Astrocyte (in vitro differentiated cells and primary cell): ENCODE measurements around the gene PTPRM. TPM values are rescaled to one million over a fixed set of nuclear protein-coding genes. Genes with fewer than 3 reads are reported as not detected.

Experiments used
- DNase-seq: peaks from one replicate; pipeline ENCODE4 v3.0.0-alpha.2; 2010; ENCODE audit warnings: low read depth
- FAIRE-seq: peaks from 2 replicates; lab custom pipeline; 2011; peaks lifted over from hg19 to GRCh38; lab: Jason Lieb, UNC
- H2AFZ ChIP-seq: 2 replicates; pipeline ENCODE4 v1.6.0; 2012; ENCODE audit warnings: low read depth, low read length, inconsistent platforms
- H3K27ac ChIP-seq: 2 replicates; pipeline ENCODE4 v1.5.1; 2011; ENCODE audit warnings: low read depth, low read length, inconsistent platforms
- H3K27me3 ChIP-seq: 2 replicates; pipeline ENCODE4 v1.6.0; 2011; ENCODE audit warnings: low read length, inconsistent platforms; ENCODE audit not compliant: insufficient read depth
- H3K36me3 ChIP-seq: 2 replicates; pipeline ENCODE4 v1.5.1; 2011; ENCODE audit warnings: low read length, inconsistent platforms; ENCODE audit not compliant: insufficient read depth
- H3K4me1 ChIP-seq: 2 replicates; pipeline ENCODE4 v1.5.1; 2011; ENCODE audit warnings: low read length, inconsistent platforms; ENCODE audit not compliant: insufficient read depth
- H3K4me2 ChIP-seq: 2 replicates; pipeline ENCODE4 v1.6.0; 2012; ENCODE audit warnings: low read length, inconsistent platforms
- H3K4me3 ChIP-seq: 2 replicates; pipeline ENCODE4 v1.5.1; 2011; ENCODE audit warnings: low read depth, mild to moderate bottlenecking, low read length, inconsistent platforms; ENCODE audit not compliant: insufficient read depth
- H3K79me2 ChIP-seq: 2 replicates; pipeline ENCODE4 v1.6.0; 2012; ENCODE audit warnings: mild to moderate bottlenecking, low read length, inconsistent platforms; ENCODE audit not compliant: insufficient read depth
- H3K9ac ChIP-seq: 2 replicates; pipeline ENCODE4 v1.6.0; 2012; ENCODE audit warnings: mild to moderate bottlenecking, low read length, inconsistent platforms
- H3K9me3 ChIP-seq: 2 replicates; pipeline ENCODE4 v1.5.1; 2012; ENCODE audit warnings: low read depth, mild to moderate bottlenecking, low read length, inconsistent platforms; ENCODE audit not compliant: insufficient read depth
- H4K20me1 ChIP-seq: 2 replicates; pipeline ENCODE4 v1.6.0; 2012; ENCODE audit warnings: low read length, inconsistent platforms; ENCODE audit not compliant: insufficient read depth
- H3K27ac Mint-ChIP-seq: one replicate; pipeline ENCODE4 v1.8.0; 2021; ENCODE audit warnings: mild to moderate bottlenecking, mixed read lengths; ENCODE audit not compliant: unreplicated experiment
- H3K27me3 Mint-ChIP-seq: one replicate; pipeline ENCODE4 v1.8.0; 2021; ENCODE audit warnings: low read depth, mixed read lengths; ENCODE audit not compliant: unreplicated experiment
- H3K36me3 Mint-ChIP-seq: one replicate; pipeline ENCODE4 v1.8.0; 2021; ENCODE audit warnings: low read depth, mixed read lengths; ENCODE audit not compliant: unreplicated experiment
- H3K4me1 Mint-ChIP-seq: one replicate; pipeline ENCODE4 v1.8.0; 2021; ENCODE audit warnings: low read depth, mixed read lengths; ENCODE audit not compliant: unreplicated experiment
- H3K4me3 Mint-ChIP-seq: one replicate; pipeline ENCODE4 v1.8.0; 2021; ENCODE audit warnings: mild to moderate bottlenecking, moderate library complexity, mixed read lengths; ENCODE audit not compliant: unreplicated experiment
- H3K9me3 Mint-ChIP-seq: one replicate; pipeline ENCODE4 v1.8.0; 2021; ENCODE audit warnings: mild to moderate bottlenecking, mixed read lengths; ENCODE audit not compliant: unreplicated experiment
- CTCF ChIP-seq: IDR thresholded peaks from 2 replicates; pipeline ENCODE4 v1.5.1; 2011; ENCODE audit warnings: low read depth, mild to moderate bottlenecking, inconsistent platforms, low read length, moderate library complexity; ENCODE audit not compliant: insufficient read depth
- EZH2 ChIP-seq: IDR thresholded peaks from 2 replicates; pipeline ENCODE4 v1.6.1; 2012; ENCODE audit warnings: mild to moderate bottlenecking, low read length, inconsistent platforms; ENCODE audit not compliant: insufficient read depth
- total RNA-seq: library from RNA; stranded (reverse); gene quantifications from 2 replicates; pipeline ENCODE4 v1.2.1, GENCODE V29; 2021

PTPRM gene
- total RNA-seq, 1 donor from 2014 or later, result 59.6 TPM

GRCh38 chr18:7878265-7879211, 311.4 kb downstream of the PTPRM start:
- no peak for TF ChIP-seq EZH2
- TF ChIP-seq CTCF, result no peak
- no peaks in the 10 kb centered on the region for H3K27me3 ChIP-seq
- DNase-seq (no peak), FAIRE-seq (no peak)
- H3K27ac Mint-ChIP-seq, result peak overlapping the region; percentile 71
- no peak overlapping the region for H3K4me3 ChIP-seq
- H3K4me2 ChIP-seq, result no peak overlapping the region
- H3K27me3 Mint-ChIP-seq, result no peaks in the 10 kb centered on the region
- no peak overlapping the region for H3K9ac ChIP-seq
- no peaks in the 10 kb centered on the region for H3K36me3 Mint-ChIP-seq
- no peaks in the 10 kb centered on the region for H3K9me3 Mint-ChIP-seq
- peaks cover 4% of the 10 kb centered on the region for H3K79me2 ChIP-seq
- peaks cover 15% of the 10 kb centered on the region for H3K4me1 Mint-ChIP-seq
- H3K9me3 ChIP-seq, result no peaks in the 10 kb centered on the region
- no peaks in the 10 kb centered on the region for H3K36me3 ChIP-seq
- peaks cover 4% of the 10 kb centered on the region for H3K4me1 ChIP-seq
- peaks cover 4% of the 10 kb centered on the region for H4K20me1 ChIP-seq
- H3K27ac ChIP-seq, result no peak overlapping the region
- no peak overlapping the region for H2AFZ ChIP-seq
- no peak overlapping the region for H3K4me3 Mint-ChIP-seq

GRCh38 chr18:7879717-7880116, 312.6 kb downstream of the PTPRM start:
- H4K20me1 ChIP-seq, result peaks cover 9% of the 10 kb centered on the region
- no peak for FAIRE-seq
- TF ChIP-seq CTCF, result no peak
- no peak for TF ChIP-seq EZH2

GRCh38 chr18:7885865-7886264, 318.7 kb downstream of the PTPRM start:
- no peaks in the 10 kb centered on the region for H3K9me3 ChIP-seq
- H4K20me1 ChIP-seq, result peaks cover 5% of the 10 kb centered on the region
- no peaks in the 10 kb centered on the region for H3K36me3 ChIP-seq
- H3K9ac ChIP-seq, result no peak overlapping the region
- Mint-ChIP-seq H3K27me3 (no peaks in the 10 kb centered on the region), H3K36me3 (no peaks in the 10 kb centered on the region), H3K27ac (no peak overlapping the region), H3K4me3 (no peak overlapping the region), H3K9me3 (no peaks in the 10 kb centered on the region), H3K4me1 (no peaks in the 10 kb centered on the region)
- no peak overlapping the region for H3K27ac ChIP-seq
- TF ChIP-seq CTCF, result no peak
- no peak overlapping the region for H2AFZ ChIP-seq
- H3K4me2 ChIP-seq, result no peak overlapping the region
- H3K27me3 ChIP-seq, result no peaks in the 10 kb centered on the region
- FAIRE-seq (no peak), DNase-seq (no peak)
- H3K79me2 ChIP-seq, result peaks cover 4% of the 10 kb centered on the region
- no peak overlapping the region for H3K4me3 ChIP-seq
- no peaks in the 10 kb centered on the region for H3K4me1 ChIP-seq

More at GRCh38 chr18:7879717-7880116, 312.6 kb downstream of the PTPRM start:
- Mint-ChIP-seq H3K4me1 (peaks cover 15% of the 10 kb centered on the region), H3K27ac (no peak overlapping the region), H3K36me3 (no peaks in the 10 kb centered on the region), H3K4me3 (no peak overlapping the region), H3K27me3 (no peaks in the 10 kb centered on the region), H3K9me3 (no peaks in the 10 kb centered on the region)
- no peaks in the 10 kb centered on the region for H3K9me3 ChIP-seq
- H3K36me3 ChIP-seq, result no peaks in the 10 kb centered on the region
- peaks cover 4% of the 10 kb centered on the region for H3K79me2 ChIP-seq
- no peak overlapping the region for H3K9ac ChIP-seq
- no peak overlapping the region for H2AFZ ChIP-seq
- H3K4me3 ChIP-seq, result no peak overlapping the region
- DNase-seq, result no peak
- no peaks in the 10 kb centered on the region for H3K27me3 ChIP-seq
- no peak overlapping the region for H3K27ac ChIP-seq
- H3K4me1 ChIP-seq, result peaks cover 4% of the 10 kb centered on the region
- H3K4me2 ChIP-seq, result no peak overlapping the region
